Stimulated activated naive B cell treated with anti-CD40 and anti-IgM and Interleukin-4, amounts not matched to agents 10 μg/mL and 1 μg/mL and 100 μg/mL, for 72 hours (primary cell): ENCODE measurements around the gene ARHGAP45.

Experiments used
- ATAC-seq, 2 donors: fragments of 150-1000 bp; cut with Tn5 transposase; replicated peaks; 2 replicates each; pipeline ENCODE4 v1.10.0; 2021; ENCODE audit warnings: moderate library complexity in 1 of 2
- DNase-seq: peaks from one replicate; pipeline ENCODE4 v3.0.0; 2021
- H3K27ac Mint-ChIP-seq: one replicate; pipeline ENCODE4 v1.8.0; 2022; ENCODE audit warnings: mild to moderate bottlenecking, mixed read lengths
- H3K27me3 Mint-ChIP-seq, 2 donors: one replicate each; pipeline ENCODE4 v1.8.0; 2022; ENCODE audit warnings: mixed read lengths in 2 of 2
- H3K36me3 Mint-ChIP-seq, 2 donors: one replicate each; pipeline ENCODE4 v1.8.0; 2022; ENCODE audit warnings: mixed read lengths in 2 of 2, mild to moderate bottlenecking in 1 of 2
- H3K4me1 Mint-ChIP-seq, 2 donors: one replicate each; pipeline ENCODE4 v1.8.0; 2022; ENCODE audit warnings: mixed read lengths in 2 of 2, mild to moderate bottlenecking in 1 of 2
- H3K4me3 Mint-ChIP-seq, 2 donors: one replicate each; pipeline ENCODE4 v1.8.0; 2022; ENCODE audit warnings: mild to moderate bottlenecking in 2 of 2, mixed read lengths in 2 of 2, moderate library complexity in 1 of 2
- H3K9me3 Mint-ChIP-seq, 2 donors: one replicate each; pipeline ENCODE4 v1.8.0; 2022; ENCODE audit warnings: mixed read lengths in 2 of 2, mild to moderate bottlenecking in 1 of 2

The ARHGAP45 gene

GRCh38 chr19:1027650-1028061, 39.3 kb upstream of the ARHGAP45 start:
- H3K9me3 Mint-ChIP-seq = no peaks in the 10 kb centered on the region
- H3K4me3 Mint-ChIP-seq = peak overlapping the region; percentile 96 to 97
- peaks cover 22 to 31% of the 10 kb centered on the region in 2 donors for H3K4me1 Mint-ChIP-seq
- peaks cover 23 to 31% of the 10 kb centered on the region in 2 donors for H3K36me3 Mint-ChIP-seq
- peak overlapping the region; percentile 59 for H3K27ac Mint-ChIP-seq
- ATAC-seq (peak; percentile 17), DNase-seq (no peak)
- no peaks in the 10 kb centered on the region for H3K27me3 Mint-ChIP-seq

DNA sequence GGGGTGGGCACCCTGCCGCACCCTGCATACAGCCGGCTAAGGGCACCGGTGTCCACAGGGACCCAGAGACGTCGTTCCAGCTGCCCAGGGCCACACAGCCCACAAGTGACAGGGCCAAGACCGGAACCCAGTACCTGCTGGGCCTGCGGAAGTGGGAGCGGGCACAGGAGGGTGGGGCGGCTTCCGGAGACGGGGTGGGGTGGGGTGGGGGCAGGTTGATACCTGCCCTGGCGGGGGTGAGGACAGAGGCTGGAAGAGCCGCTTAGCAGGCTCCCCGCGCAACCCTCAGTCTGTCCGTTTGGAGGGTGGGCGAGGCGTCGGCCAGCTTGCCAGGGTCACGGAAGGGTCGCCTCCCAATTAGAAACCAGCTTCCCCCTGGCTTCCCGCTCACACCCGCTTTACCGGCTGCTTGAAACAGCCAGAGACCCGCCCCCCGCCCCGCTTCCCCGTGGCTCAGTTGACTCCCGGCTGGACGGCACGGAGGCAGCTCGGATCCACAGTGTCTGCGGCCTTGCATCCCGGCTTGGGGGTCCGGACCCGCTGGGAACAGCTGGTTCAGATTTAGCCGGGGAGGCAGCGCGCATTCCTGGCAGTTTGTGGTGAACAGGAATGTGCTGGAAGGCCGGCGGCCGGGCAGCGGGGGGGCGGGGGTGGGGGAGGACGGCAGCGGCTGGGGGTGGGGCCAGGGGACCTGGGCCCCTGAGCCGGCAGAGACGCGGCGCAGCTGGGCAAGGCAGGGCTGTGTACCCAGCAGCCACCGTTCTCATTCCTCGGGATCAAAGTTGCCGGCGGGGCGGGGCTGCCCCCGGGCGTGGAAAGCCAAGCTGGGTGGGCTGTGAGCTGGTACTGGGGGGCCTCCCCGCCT, 38.7 kb upstream of the ARHGAP45 start:
- peaks cover 22 to 34% of the 10 kb centered on the region in 2 donors for H3K4me1 Mint-ChIP-seq
- peak overlapping the region; percentile 59 for H3K27ac Mint-ChIP-seq
- H3K36me3 Mint-ChIP-seq = peaks cover 26 to 37% of the 10 kb centered on the region in 2 donors
- H3K9me3 Mint-ChIP-seq = peaks cover 0 to under 1% of the 10 kb centered on the region in 2 donors
- DNase-seq (no peak), ATAC-seq (peak; percentile 50 to 60)
- H3K27me3 Mint-ChIP-seq = no peaks in the 10 kb centered on the region
- peak overlapping the region; percentile 96 to 97 for H3K4me3 Mint-ChIP-seq

GRCh38 chr19:1032264-1032867, 34.6 kb upstream of the ARHGAP45 start:
- H3K4me1 Mint-ChIP-seq = peaks cover 32 to 55% of the 10 kb centered on the region in 2 donors
- H3K36me3 Mint-ChIP-seq = peaks cover 43 to 61% of the 10 kb centered on the region in 2 donors
- no peaks in the 10 kb centered on the region for H3K27me3 Mint-ChIP-seq
- DNase-seq = no peak
- no peak overlapping the region for H3K4me3 Mint-ChIP-seq
- H3K9me3 Mint-ChIP-seq = peaks cover 2 to 6% of the 10 kb centered on the region in 2 donors
- no peak overlapping the region for H3K27ac Mint-ChIP-seq
- ATAC-seq = no peak

DNA sequence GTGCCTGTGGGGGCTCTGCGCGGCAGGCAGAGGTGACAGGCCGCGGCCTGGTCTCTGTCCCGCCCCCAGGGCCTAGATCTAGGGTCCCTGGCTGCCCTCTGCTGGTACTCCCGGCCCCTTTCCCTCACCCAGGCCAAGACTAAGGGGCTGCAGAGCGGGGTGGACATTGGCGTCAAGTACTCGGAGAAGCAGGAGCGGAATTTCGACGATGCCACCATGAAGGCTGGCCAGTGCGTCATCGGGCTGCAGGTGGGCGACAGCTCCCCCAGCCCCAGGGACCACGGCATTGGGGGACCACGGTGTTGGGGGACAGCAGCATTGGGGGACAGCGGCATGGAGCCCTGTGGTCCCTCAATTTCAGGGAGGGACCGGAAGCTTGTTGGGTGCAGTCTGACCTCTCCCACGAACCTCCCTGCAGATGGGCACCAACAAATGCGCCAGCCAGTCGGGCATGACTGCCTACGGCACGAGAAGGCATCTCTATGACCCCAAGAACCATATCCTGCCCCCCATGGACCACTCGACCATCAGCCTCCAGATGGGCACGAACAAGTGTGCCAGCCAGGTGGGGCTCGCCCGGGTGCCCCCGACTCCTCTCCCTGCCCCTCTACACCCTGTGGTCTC, 30.9 kb upstream of the ARHGAP45 start:
- H3K36me3 Mint-ChIP-seq = peaks cover 54 to 62% of the 10 kb centered on the region in 2 donors
- ATAC-seq (no peak), DNase-seq (no peak)
- peaks cover 44 to 70% of the 10 kb centered on the region in 2 donors for H3K4me1 Mint-ChIP-seq
- H3K27me3 Mint-ChIP-seq = no peaks in the 10 kb centered on the region
- H3K27ac Mint-ChIP-seq = peak overlapping the region; percentile 44
- H3K4me3 Mint-ChIP-seq = no peak overlapping the region
- H3K9me3 Mint-ChIP-seq = peaks cover 3 to 6% of the 10 kb centered on the region in 2 donors

- H3K4me3 Mint-ChIP-seq = peak overlapping the region; percentile 65 to 84
- H3K27me3 Mint-ChIP-seq = no peaks in the 10 kb centered on the region
- peak; percentile 42 for DNase-seq
- ATAC-seq = peak; percentile 3 to 7
- H3K27ac Mint-ChIP-seq = peak overlapping the region; percentile 99
- peaks cover 43 to 74% of the 10 kb centered on the region in 2 donors for H3K4me1 Mint-ChIP-seq
- H3K9me3 Mint-ChIP-seq = peaks cover 3 to 6% of the 10 kb centered on the region in 2 donors
- peaks cover 48 to 58% of the 10 kb centered on the region in 2 donors for H3K36me3 Mint-ChIP-seq
These were observed 29.3 kb upstream of the ARHGAP45 start for GRCh38 chr19:1037621-1038064.

GRCh38 chr19:1038978-1039645, 27.9 kb upstream of the ARHGAP45 start:
- no peaks in the 10 kb centered on the region for H3K27me3 Mint-ChIP-seq
- peak overlapping the region; percentile 84 to 98 for H3K4me3 Mint-ChIP-seq
- H3K27ac Mint-ChIP-seq = peak overlapping the region; percentile 99
- H3K4me1 Mint-ChIP-seq = peaks cover 40 to 70% of the 10 kb centered on the region in 2 donors
- ATAC-seq (no peak), DNase-seq (no peak)
- H3K36me3 Mint-ChIP-seq = peaks cover 43 to 52% of the 10 kb centered on the region in 2 donors
- peaks cover 1 to 3% of the 10 kb centered on the region in 2 donors for H3K9me3 Mint-ChIP-seq

GRCh38 chr19:1039646-1040475, 27.1 kb upstream of the ARHGAP45 start, which contains the start of gene ABCA7:
Gene ABCA7, plus strand, starts transcription at chr19:1040107. Its CDS starts 1,255 bp downstream, at chr19:1041362.
- H3K27ac Mint-ChIP-seq = peak within 1 kb of the TSS; percentile 99
- ATAC-seq (peak; percentile 82 to 84), DNase-seq (peak; percentile 99)
- H3K9me3 Mint-ChIP-seq = peaks cover 1 to 3% of the 10 kb centered on the region in 2 donors
- no peaks in the 10 kb centered on the region for H3K27me3 Mint-ChIP-seq
- peak within 1 kb of the TSS; percentile 84 to 98 for H3K4me3 Mint-ChIP-seq
- peaks cover 49 to 59% of the 10 kb centered on the region in 2 donors for H3K36me3 Mint-ChIP-seq
- H3K4me1 Mint-ChIP-seq = peaks cover 40 to 70% of the 10 kb centered on the region in 2 donors

GRCh38 chr19:1040476-1041271, 26.3 kb upstream of the ARHGAP45 start:
- peak; percentile 92 for DNase-seq
- Mint-ChIP-seq H3K27ac (peak overlapping the region; percentile 99), H3K4me3 (peak overlapping the region; percentile 84 to 98), H3K4me1 (peaks cover 36 to 63% of the 10 kb centered on the region in 2 donors), H3K9me3 (peaks cover 0 to 1% of the 10 kb centered on the region in 2 donors), H3K27me3 (no peaks in the 10 kb centered on the region), H3K36me3 (peaks cover 45 to 57% of the 10 kb centered on the region in 2 donors)
- ATAC-seq = peak; percentile 60 to 62

- DNase-seq (no peak), ATAC-seq (no peak)
- Mint-ChIP-seq H3K9me3 (peaks cover 0 to 1% of the 10 kb centered on the region in 2 donors), H3K27me3 (no peaks in the 10 kb centered on the region), H3K36me3 (peaks cover 44 to 50% of the 10 kb centered on the region in 2 donors), H3K4me1 (peaks cover 31 to 56% of the 10 kb centered on the region in 2 donors), H3K27ac (no peak overlapping the region), H3K4me3 (peak overlapping the region; percentile 84 to 98)
These were observed 25.6 kb upstream of the ARHGAP45 start for GRCh38 chr19:1041272-1041834.

DNA sequence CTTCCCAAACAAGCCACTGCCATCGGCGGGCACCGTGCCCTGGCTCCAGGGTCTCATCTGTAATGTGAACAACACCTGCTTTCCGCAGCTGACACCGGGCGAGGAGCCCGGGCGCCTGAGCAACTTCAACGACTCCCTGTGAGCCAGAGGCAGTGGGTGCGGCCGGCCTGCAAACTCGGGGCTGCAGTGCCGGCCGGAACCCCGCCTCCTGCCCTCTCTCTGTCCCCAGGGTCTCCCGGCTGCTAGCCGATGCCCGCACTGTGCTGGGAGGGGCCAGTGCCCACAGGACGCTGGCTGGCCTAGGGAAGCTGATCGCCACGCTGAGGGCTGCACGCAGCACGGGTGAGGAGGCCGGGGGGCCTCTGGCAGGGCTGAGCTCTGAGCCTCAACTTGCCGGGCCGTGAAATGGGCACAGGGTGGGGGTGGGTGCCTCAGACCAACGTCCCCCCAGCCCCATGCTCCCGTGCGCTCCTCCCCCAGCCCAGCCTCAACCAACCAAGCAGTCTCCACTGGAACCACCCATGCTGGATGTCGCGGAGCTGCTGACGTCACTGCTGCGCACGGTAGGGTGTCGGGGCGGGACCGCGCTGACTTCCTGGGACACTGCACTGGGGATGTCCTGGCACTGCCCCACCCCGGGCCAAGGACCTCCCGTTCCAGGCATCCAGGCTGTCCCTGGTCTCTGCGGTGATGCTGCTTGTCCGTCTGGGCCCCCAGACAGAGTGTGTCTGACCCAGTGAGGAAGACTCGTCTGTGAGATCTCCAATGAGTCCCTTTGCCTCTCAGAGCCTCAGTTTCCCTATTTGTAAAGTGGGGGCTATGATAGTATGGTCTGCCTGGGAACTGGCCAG, 24.9 kb upstream of the ARHGAP45 start:
- Mint-ChIP-seq H3K27ac (peak overlapping the region; percentile 59), H3K4me1 (peaks cover 29 to 49% of the 10 kb centered on the region in 2 donors), H3K4me3 (peak overlapping the region in 1 of 2 donors; percentile 56), H3K9me3 (peaks cover 0 to 1% of the 10 kb centered on the region in 2 donors), H3K36me3 (peaks cover 41 to 43% of the 10 kb centered on the region in 2 donors), H3K27me3 (no peaks in the 10 kb centered on the region)
- ATAC-seq (no peak), DNase-seq (no peak)

DNA sequence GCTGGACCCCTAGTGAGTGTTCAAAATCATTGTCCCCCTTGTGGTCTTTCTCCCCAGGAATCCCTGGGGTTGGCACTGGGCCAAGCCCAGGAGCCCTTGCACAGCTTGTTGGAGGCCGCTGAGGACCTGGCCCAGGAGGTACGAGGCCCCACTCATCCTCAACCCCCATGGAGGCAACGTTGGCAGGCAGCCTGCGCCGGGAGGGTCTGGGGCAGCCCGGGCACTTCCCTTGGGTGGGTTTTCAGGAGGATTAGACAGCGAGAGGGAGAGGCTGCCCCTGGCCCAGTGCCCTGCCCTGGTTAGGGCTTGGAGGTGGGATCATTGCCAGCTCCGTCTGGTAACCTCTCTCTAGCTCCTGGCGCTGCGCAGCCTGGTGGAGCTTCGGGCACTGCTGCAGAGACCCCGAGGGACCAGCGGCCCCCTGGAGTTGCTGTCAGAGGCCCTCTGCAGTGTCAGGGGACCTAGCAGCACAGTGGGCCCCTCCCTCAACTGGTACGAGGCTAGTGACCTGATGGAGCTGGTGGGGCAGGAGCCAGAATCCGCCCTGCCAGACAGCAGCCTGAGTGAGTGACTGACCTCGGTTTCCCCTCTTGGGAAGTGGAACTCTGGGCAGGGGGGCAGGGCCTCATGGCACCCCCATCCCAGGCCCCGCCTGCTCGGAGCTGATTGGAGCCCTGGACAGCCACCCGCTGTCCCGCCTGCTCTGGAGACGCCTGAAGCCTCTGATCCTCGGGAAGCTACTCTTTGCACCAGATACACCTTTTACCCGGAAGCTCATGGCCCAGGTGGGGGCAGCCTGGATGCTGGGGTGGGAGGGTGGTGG, 24.1 kb upstream of the ARHGAP45 start:
- peak overlapping the region in 1 of 2 donors; percentile 56 for H3K4me3 Mint-ChIP-seq

More for the DNA sequence above, 24.1 kb upstream of the ARHGAP45 start:
- Mint-ChIP-seq H3K9me3 (no peaks in the 10 kb centered on the region), H3K27me3 (no peaks in the 10 kb centered on the region), H3K36me3 (peaks cover 34 to 37% of the 10 kb centered on the region in 2 donors), H3K27ac (peak overlapping the region; percentile 59), H3K4me1 (peaks cover 24 to 41% of the 10 kb centered on the region in 2 donors)
- DNase-seq (no peak), ATAC-seq (no peak)
